Pancreas (tissue), 10 donors: ENCODE results near the gene HLX. TPM values are rescaled to one million over a fixed set of nuclear protein-coding genes. Genes with fewer than 3 reads are reported as not detected.

Experiments used
- ATAC-seq, 4 donors: fragments of 200-7000 bp; cut with Tn5 transposase; one replicate each; pipeline versions ENCODE4 v1.8.0 to v1.9.1; 2020; ENCODE audit warnings: mild to moderate bottlenecking in 4 of 4, moderate library complexity in 4 of 4
- DNase-seq, 6 donors: peaks; one replicate each; pipeline ENCODE4 v3.0.0-alpha.2; 2020
- FAIRE-seq: peaks from 2 replicates; lab custom pipeline; 2012; peaks lifted over from hg19 to GRCh38; lab: Jason Lieb, UNC
- H3K27ac ChIP-seq, 4 donors: fragments of 200-600 bp; sonication (generic); 1 replicate in 3 of 4; 2 replicates in 1 of 4; pipeline versions ENCODE4 v1.5.0 to v1.8.0; 2020
- H3K27me3 ChIP-seq, 4 donors: fragments of 200-600 bp; one replicate each; pipeline ENCODE4 v1.8.0; 2021
- H3K36me3 ChIP-seq, 3 donors: fragments of 200-600 bp; sonication (generic) in 1 of 3; one replicate each; pipeline versions ENCODE4 v1.5.0 to v1.8.0; 2020 to 2021
- H3K4me1 ChIP-seq, 3 donors: fragments of 200-600 bp; one replicate each; pipeline ENCODE4 v1.8.0; 2021
- H3K4me3 ChIP-seq, 4 donors: fragments of 200-600 bp; sonication (generic) in 2 of 4; one replicate each; pipeline versions ENCODE4 v1.5.0 to v1.8.0; 2020 to 2021
- H3K9me3 ChIP-seq, 4 donors: fragments of 200-600 bp; one replicate each; pipeline ENCODE4 v1.8.0; 2021
- WGBS, 2 donors: extraction: QIAGEN DNeasy Blood & Tissue Kit; methylation state at CpG; one replicate each; pipeline ENCODE4 v1.1.7; 2013; 5-methylcytosine and 5-hydroxymethylcytosine counted together
- intact Hi-C, 3 donors: fragments of 100-400 bp; cut with DNase I; formaldehyde crosslinking; loops; one replicate each; pipeline versions ENCODE4 v1.11.1 to v1.14.2; 2022
- polyA plus RNA-seq, 2 donors: library from polyadenylated mRNA; stranded (reverse); fragments of 200-250 nt; gene quantifications; one replicate each; pipeline ENCODE4 v1.2.3, GENCODE V29; 2013
- total RNA-seq, 6 donors: library from RNA; stranded (reverse); fragmentation: NEBNext Ultra II Directional in 4 of 6; extraction: Animal tissue kit (Norgen Biotek cat#: 25700) in 4 of 6; gene quantifications; one replicate each; pipeline versions ENCODE4 v1.2.1 to v1.2.4, GENCODE V29; 2021 to 2023
- TF ChIP-seq, protein P1 (sequence below), 4 donors: fragments of 200-600 bp; sonication (generic) in 3 of 4; IDR thresholded peaks; one replicate each; pipeline versions ENCODE4 v1.5.0 to v1.8.0; 2021; ENCODE audit warnings: antibody characterized with exemption in 4 of 4
- donor health status: healthy with polysubstance abuse.
- donor health status: DM: no; HTN: no; CAD: no; lungs with moderate emphysema.
- donor health status: DM: no; HTN: no; CAD: no.
- donor health status: control.
- donor health status: control.
- donor health status: Bipolar disorder and iron deficiency.
- donor health status: DM: yes; HTN: yes; CAD: no.
- donor health status: DM: no; HTN: no; CAD: no.
- donor health status: DM: no; HTN: no; CAD: no.
- donor health status: DM: yes; HTN: yes; CAD: no.

The HLX gene
- total and polyA plus RNA-seq, 8 donors, result 0.74 to 5.9 (median 2.5) TPM

DNA sequence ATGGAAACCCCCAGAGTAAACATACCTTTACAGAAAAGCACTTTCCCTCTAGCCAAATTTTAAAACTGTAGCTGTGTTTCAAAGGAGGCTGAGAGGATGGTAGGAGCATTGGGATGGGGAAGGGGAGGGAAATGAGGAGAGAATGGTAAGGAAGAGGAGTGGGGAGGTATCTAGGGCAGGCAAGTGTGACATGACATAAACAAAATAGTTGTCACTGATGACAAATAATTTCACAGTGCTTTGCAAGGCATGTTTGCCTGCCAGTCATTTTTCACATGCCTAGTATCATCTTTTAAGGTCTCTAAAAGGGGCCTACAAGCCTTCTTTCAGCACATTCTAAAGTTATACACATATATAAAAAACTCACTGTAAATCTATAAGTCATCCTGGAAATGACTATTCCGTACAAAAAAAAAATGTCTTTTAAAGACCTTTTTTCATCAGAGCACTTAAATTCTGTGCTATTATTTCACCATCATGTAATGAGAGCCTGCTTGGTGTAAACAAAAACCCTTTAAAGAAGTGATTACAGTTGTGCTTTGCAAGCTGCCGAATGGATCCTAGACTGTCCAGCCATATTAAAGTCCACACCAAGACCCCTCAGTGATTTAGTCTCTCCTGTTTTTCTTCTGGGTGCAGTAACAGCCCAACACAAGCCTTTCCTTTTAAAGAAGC lies 38.4 kb downstream of the HLX start:
- Histone ChIP-seq H3K27me3 (no peaks in the 10 kb centered on the region), H3K4me3 (no peak overlapping the region), H3K9me3 (no peaks in the 10 kb centered on the region), H3K4me1 (no peaks in the 10 kb centered on the region), H3K27ac (no peak overlapping the region), H3K36me3 (no peaks in the 10 kb centered on the region)
- no peak for DNase-seq
- no peak for ATAC-seq
- no peak for FAIRE-seq
- TF ChIP-seq, protein P1, sequence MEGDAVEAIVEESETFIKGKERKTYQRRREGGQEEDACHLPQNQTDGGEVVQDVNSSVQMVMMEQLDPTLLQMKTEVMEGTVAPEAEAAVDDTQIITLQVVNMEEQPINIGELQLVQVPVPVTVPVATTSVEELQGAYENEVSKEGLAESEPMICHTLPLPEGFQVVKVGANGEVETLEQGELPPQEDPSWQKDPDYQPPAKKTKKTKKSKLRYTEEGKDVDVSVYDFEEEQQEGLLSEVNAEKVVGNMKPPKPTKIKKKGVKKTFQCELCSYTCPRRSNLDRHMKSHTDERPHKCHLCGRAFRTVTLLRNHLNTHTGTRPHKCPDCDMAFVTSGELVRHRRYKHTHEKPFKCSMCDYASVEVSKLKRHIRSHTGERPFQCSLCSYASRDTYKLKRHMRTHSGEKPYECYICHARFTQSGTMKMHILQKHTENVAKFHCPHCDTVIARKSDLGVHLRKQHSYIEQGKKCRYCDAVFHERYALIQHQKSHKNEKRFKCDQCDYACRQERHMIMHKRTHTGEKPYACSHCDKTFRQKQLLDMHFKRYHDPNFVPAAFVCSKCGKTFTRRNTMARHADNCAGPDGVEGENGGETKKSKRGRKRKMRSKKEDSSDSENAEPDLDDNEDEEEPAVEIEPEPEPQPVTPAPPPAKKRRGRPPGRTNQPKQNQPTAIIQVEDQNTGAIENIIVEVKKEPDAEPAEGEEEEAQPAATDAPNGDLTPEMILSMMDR (IDR thresholded peaks at IDR 0.05), result no peak
- WGBS, 2 donors, result 70 to 75% methylated on average over 2 of the region's 2 CpGs
- intact Hi-C loops, result no loop called here

DNA sequence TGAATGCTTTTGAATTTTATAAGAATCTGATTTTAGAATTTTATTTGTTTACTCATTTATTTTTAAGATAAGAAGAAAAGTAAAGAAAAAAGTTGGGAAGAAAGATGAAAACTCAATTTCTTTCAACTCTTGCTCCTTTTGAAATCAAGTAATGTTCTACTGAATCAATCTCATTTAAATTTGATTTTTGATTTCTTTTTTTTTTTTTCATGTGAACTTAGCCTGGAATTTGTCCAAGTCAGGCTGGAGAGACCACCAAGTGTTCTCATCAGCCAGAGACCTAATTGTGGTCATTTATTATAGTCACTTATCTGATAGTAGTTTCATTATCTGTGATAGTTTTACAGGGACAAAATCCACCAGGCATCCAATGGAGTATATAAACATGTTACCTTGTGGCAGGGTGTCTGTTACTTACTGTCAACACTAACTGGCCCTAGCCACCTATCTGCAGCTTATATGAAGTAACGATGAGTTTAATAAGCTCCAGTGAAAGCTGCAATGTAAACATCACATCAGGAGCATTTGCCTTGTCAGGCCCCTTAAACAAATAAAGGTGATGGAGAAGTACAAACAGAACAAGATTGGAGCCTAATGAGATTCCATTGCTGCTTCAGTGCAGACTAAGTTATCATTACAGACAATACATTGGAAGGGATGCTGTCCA lies 39.2 kb downstream of the HLX start:
- Histone ChIP-seq H3K4me1 (no peaks in the 10 kb centered on the region), H3K36me3 (no peaks in the 10 kb centered on the region), H3K9me3 (no peaks in the 10 kb centered on the region), H3K4me3 (no peak overlapping the region), H3K27me3 (no peaks in the 10 kb centered on the region), H3K27ac (no peak overlapping the region)
- TF ChIP-seq, protein P1 (IDR thresholded peaks at IDR 0.05), result no peak
- FAIRE-seq (no peak), DNase-seq (no peak), ATAC-seq (no peak)
- WGBS, 2 donors, result 21 to 25% methylated on average over 1 of the region's 1 CpG
- intact Hi-C loops, result no loop called here

DNA sequence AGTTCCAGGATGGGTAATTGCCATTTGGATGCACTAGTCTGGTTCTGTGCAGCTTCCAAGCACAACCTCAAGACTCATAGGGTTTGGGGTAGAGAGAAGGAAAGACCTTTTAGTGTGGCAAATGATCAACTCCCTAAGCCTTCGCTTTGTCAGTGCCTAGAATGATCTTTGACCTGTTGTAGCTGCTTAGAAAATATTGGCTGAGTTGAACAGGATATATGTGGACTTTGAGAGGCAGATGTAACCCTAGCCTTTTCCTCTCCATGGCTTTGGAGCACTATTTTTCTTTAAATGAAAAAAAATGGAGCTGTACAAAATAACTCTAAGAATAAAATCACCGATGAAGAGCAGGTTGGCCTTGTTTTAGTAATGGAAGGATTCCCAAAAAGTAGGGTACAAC lies 41.7 kb downstream of the HLX start:
- H3K9me3 ChIP-seq, result no peaks in the 10 kb centered on the region
- H3K27me3 ChIP-seq, result no peaks in the 10 kb centered on the region
- no peaks in the 10 kb centered on the region for H3K4me1 ChIP-seq
- FAIRE-seq, result no peak
- TF ChIP-seq, protein P1 (IDR thresholded peaks at IDR 0.05), result no peak
- no peaks in the 10 kb centered on the region for H3K36me3 ChIP-seq
- intact Hi-C loops, result no loop called here
- H3K4me3 ChIP-seq, result no peak overlapping the region
- WGBS, 2 donors, result 80 to 90% methylated on average over 2 of the region's 2 CpGs
- ATAC-seq, result no peak
- H3K27ac ChIP-seq, result no peak overlapping the region
- DNase-seq, result no peak

DNA sequence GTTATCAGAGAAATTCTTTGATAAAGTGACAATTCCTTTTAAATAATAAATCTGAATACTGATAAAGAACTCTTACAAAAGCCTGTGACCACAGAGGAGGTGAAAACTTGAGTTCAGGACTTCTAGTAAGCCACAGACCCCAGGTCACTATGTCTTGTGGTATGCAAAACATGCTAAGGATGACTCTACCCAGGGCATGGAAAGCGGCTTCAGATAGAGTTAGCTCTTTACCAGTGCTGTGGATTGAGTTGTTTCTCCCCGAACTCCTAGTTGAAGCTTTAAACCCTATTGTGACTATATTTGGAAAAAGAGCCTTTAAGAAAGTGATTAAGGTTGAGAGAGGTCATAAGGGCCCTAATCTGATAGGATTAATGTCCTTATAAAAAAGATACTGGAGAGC lies 42.3 kb downstream of the HLX start:
- no peak for ATAC-seq
- DNase-seq, result no peak
- intact Hi-C loops, result no loop called here
- Histone ChIP-seq H3K9me3 (no peaks in the 10 kb centered on the region), H3K27ac (no peak overlapping the region), H3K4me1 (no peaks in the 10 kb centered on the region), H3K27me3 (no peaks in the 10 kb centered on the region), H3K4me3 (no peak overlapping the region), H3K36me3 (no peaks in the 10 kb centered on the region)
- no peak for FAIRE-seq
- 88 to 91% methylated on average over 2 of the region's 2 CpGs for WGBS, 2 donors
- TF ChIP-seq, protein P1 (IDR thresholded peaks at IDR 0.05), result no peak
